Neural progenitor cell (in vitro differentiated cells): ENCODE results near the gene GNL2. TPM values are rescaled to one million over a fixed set of nuclear protein-coding genes. Genes with fewer than 3 reads are reported as not detected.
A peak's percentile ranks its signal among the peaks of the same experiment; 100 is the strongest.

Experiments used
- DNase-seq: peaks from one replicate; pipeline ENCODE4 v3.0.0-alpha.2; 2016; ENCODE audit warnings: low spot score
- H2AFZ ChIP-seq: fragments of 200-600 bp; sonication (generic); replicated peaks from 2 replicates; pipeline ENCODE4 v1.6.1; 2016; ENCODE audit warnings: antibody characterized with exemption
- H3F3A ChIP-seq: fragments of 200-600 bp; sonication (generic); 2 replicates; pipeline ENCODE4 v1.6.1; 2016; ENCODE audit warnings: antibody characterized with exemption, low read depth
- H3K27ac ChIP-seq: fragments of 200-600 bp; sonication (generic); 2 replicates; pipeline ENCODE4 v1.5.1; 2016; ENCODE audit warnings: mild to moderate bottlenecking
- H3K27me3 ChIP-seq: fragments of 200-600 bp; sonication (generic); 2 replicates; pipeline ENCODE4 v1.6.1; 2016; ENCODE audit warnings: mild to moderate bottlenecking, moderate library complexity
- H3K36me3 ChIP-seq: fragments of 200-600 bp; sonication (generic); 2 replicates; pipeline ENCODE4 v1.5.1; 2016
- H3K4me1 ChIP-seq: fragments of 200-600 bp; sonication (generic); 2 replicates; pipeline ENCODE4 v1.6.1; 2016; ENCODE audit warnings: mixed run types
- H3K4me2 ChIP-seq: fragments of 200-600 bp; sonication (generic); 2 replicates; pipeline ENCODE4 v1.6.1; 2016
- H3K4me3 ChIP-seq: fragments of 200-600 bp; sonication (generic); 2 replicates; pipeline ENCODE4 v1.5.1; 2016
- H3K79me2 ChIP-seq: fragments of 200-600 bp; sonication (generic); 2 replicates; pipeline ENCODE4 v1.6.1; 2016; ENCODE audit warnings: low read depth
- H3K9ac ChIP-seq: fragments of 200-600 bp; sonication (generic); 2 replicates; pipeline ENCODE4 v1.6.1; 2016
- H3K9me3 ChIP-seq: fragments of 200-600 bp; sonication (generic); 2 replicates; pipeline ENCODE4 v1.5.1; 2016; ENCODE audit warnings: low read depth
- H4K20me1 ChIP-seq: fragments of 200-600 bp; sonication (generic); 2 replicates; pipeline ENCODE4 v1.6.1; 2016; ENCODE audit warnings: low read depth
- H3K27ac Mint-ChIP-seq: 3 replicates; pipeline ENCODE4 v1.8.0; 2021; ENCODE audit warnings: mixed read lengths
- H3K27me3 Mint-ChIP-seq: 2 replicates; pipeline ENCODE4 v1.8.0; 2022; ENCODE audit warnings: low read depth, mild to moderate bottlenecking, inconsistent platforms, moderate library complexity, mixed read lengths; ENCODE audit not compliant: insufficient read depth
- H3K36me3 Mint-ChIP-seq: 3 replicates; pipeline ENCODE4 v1.8.0; 2021; ENCODE audit warnings: mixed read lengths
- H3K4me1 Mint-ChIP-seq: 3 replicates; pipeline ENCODE4 v1.8.0; 2021; ENCODE audit warnings: mixed read lengths
- H3K4me3 Mint-ChIP-seq: 3 replicates; pipeline ENCODE4 v1.8.0; 2021; ENCODE audit warnings: mild to moderate bottlenecking, moderate library complexity, mixed read lengths
- H3K9me3 Mint-ChIP-seq: 3 replicates; pipeline ENCODE4 v1.8.0; 2020; ENCODE audit warnings: mixed read lengths
- EZH2 ChIP-seq: fragments of 200-600 bp; sonication (generic); IDR thresholded peaks from 2 replicates; pipeline ENCODE4 v1.6.1; 2017; ENCODE audit warnings: antibody characterized with exemption, mild to moderate bottlenecking, moderate library complexity
- EZH2phosphoT487 ChIP-seq: fragments of 200-600 bp; sonication (generic); IDR thresholded peaks from 2 replicates; pipeline ENCODE4 v1.6.1; 2017; ENCODE audit warnings: antibody characterized with exemption
- total RNA-seq: library from RNA; depleted of rRNA; stranded (reverse); fragments of >200 nt; gene quantifications from 2 replicates; pipeline ENCODE4 v1.2.3, GENCODE V29; 2015; ENCODE audit warnings: low replicate concordance
- TF ChIP-seq, protein P1 (sequence below): fragments of 200-600 bp; sonication (generic); IDR thresholded peaks from 2 replicates; pipeline ENCODE4 v1.5.1; 2017; ENCODE audit warnings: antibody characterized with exemption, mild to moderate bottlenecking

The GNL2 gene
- total RNA-seq, 1 donor from 2014 or later = 67.1 TPM

DNA sequence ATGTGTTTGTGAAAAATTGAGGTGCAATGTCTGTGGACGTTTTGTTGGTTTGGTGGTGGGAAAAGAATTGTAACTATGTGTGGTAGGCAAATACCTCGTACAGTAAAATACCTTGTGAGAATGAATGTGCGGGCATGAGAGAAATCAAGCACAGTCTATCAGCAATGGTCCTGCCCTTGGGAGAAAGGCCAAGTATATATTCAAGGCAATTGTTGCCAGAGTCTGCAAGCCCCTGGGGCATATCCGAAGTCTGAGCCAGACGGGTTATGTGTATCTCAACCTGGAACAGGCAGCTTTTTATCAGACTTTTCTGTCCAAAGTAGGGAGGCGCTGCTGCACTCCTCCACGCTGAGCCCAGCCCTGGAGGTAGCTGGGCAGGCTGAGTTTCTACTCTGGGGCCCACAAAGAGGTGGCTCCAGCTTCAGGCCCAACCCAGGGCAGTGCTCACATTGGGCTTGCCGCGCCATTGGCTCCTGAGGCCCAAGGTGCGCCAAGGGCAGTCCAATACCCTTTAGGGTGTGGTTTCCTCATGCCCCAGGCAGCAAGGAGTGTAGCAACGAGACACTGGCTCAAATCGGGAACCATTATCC, 9.4 kb upstream of the GNL2 start:
- H3K4me3 Mint-ChIP-seq = no peak overlapping the region
- Histone ChIP-seq H3K9me3 (no peaks in the 10 kb centered on the region), H2AFZ (no peak overlapping the region), H3K27ac (no peak overlapping the region), H3K27me3 (peaks cover 89% of the 10 kb centered on the region), H3K4me3 (no peak overlapping the region), H3F3A (no peaks in the 10 kb centered on the region), H3K4me1 (no peaks in the 10 kb centered on the region), H3K4me2 (no peak overlapping the region), H3K9ac (no peak overlapping the region), H3K36me3 (no peaks in the 10 kb centered on the region), H4K20me1 (no peaks in the 10 kb centered on the region), H3K79me2 (no peaks in the 10 kb centered on the region)
- peak overlapping the region; percentile 4 for H3K27ac Mint-ChIP-seq
- peaks cover 12% of the 10 kb centered on the region for H3K4me1 Mint-ChIP-seq
- H3K27me3 Mint-ChIP-seq = peaks cover 12% of the 10 kb centered on the region
- H3K36me3 Mint-ChIP-seq = no peaks in the 10 kb centered on the region
- H3K9me3 Mint-ChIP-seq = no peaks in the 10 kb centered on the region
- no peak for TF ChIP-seq EZH2
- no peak for TF ChIP-seq EZH2phosphoT487
- TF ChIP-seq, protein P1, sequence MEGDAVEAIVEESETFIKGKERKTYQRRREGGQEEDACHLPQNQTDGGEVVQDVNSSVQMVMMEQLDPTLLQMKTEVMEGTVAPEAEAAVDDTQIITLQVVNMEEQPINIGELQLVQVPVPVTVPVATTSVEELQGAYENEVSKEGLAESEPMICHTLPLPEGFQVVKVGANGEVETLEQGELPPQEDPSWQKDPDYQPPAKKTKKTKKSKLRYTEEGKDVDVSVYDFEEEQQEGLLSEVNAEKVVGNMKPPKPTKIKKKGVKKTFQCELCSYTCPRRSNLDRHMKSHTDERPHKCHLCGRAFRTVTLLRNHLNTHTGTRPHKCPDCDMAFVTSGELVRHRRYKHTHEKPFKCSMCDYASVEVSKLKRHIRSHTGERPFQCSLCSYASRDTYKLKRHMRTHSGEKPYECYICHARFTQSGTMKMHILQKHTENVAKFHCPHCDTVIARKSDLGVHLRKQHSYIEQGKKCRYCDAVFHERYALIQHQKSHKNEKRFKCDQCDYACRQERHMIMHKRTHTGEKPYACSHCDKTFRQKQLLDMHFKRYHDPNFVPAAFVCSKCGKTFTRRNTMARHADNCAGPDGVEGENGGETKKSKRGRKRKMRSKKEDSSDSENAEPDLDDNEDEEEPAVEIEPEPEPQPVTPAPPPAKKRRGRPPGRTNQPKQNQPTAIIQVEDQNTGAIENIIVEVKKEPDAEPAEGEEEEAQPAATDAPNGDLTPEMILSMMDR = no peak
- no peak for DNase-seq

DNA sequence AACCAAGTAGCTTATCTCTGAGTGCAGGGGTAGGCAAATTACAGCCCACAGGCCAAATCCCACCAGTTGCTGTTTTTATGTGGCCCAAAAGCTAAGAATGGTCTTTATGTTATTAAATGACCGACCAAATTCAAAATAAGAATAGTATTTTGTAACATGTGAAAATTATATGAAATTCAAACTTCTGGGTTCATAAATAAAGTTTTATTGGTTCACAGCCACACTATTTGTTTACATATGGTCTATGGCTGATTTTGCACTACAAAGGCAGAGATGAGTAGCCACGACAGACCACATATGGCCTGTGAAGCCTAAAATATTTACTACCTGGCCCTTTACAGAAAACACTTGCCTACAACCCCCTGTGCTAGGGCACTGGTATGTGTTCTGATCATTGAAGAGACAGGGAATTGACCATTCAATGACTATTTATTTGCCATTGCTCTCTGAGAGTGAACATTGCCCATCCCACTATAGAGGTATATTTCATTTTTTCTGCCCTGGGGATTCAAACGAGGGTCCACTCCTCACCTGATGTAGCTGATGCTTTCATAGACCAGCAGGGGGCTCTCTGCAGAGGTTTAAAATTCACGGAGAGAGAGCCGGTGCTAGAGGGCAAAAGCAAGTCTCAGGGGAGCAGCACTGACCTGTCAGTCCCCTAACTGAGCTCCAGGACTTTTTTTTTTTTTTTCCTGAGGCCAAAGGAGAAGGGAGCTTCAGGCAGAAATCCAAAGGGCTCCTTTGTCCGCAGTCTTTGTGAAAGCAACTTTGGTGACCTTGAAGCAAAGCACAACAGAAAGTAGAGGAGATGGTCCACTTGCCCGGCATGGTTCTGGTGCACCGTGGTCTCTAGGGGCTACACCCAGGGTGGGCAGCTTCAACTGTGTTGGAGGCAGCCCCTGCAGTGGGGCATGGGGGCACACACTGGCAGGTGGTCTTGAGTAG, 7.3 kb upstream of the GNL2 start:
- peak overlapping the region; percentile 43 for H3K4me3 Mint-ChIP-seq

DNA sequence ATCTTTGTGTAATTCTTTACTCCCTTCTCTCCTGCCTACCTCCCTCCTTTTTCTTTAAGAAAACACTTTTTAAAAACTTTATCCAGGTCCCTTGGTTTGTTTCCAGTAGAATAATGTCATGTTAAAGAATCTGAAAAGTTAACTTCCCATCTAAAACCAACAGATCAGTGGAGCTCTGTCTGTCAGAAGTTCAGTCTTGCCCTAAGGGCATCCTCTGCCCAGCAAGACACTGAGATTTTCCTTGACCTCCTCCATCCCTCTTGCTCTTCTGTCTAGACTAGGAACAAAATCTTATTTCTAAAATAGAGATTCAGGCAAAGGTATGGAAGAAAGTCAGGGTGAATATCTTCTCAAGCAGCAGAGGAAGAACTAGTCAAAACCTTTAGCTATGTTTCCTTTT, 5.7 kb upstream of the GNL2 start:
- no peak for TF ChIP-seq EZH2phosphoT487
- TF ChIP-seq, protein P1 = no peak
- H3K9me3 Mint-ChIP-seq = no peaks in the 10 kb centered on the region
- Histone ChIP-seq H3K27ac (no peak overlapping the region), H3K4me1 (no peaks in the 10 kb centered on the region), H4K20me1 (no peaks in the 10 kb centered on the region), H3K9ac (no peak overlapping the region), H3K9me3 (no peaks in the 10 kb centered on the region), H3K36me3 (no peaks in the 10 kb centered on the region), H3K27me3 (peaks cover 89% of the 10 kb centered on the region), H3K79me2 (no peaks in the 10 kb centered on the region), H2AFZ (no peak overlapping the region), H3F3A (no peaks in the 10 kb centered on the region), H3K4me3 (no peak overlapping the region), H3K4me2 (no peak overlapping the region)
- no peaks in the 10 kb centered on the region for H3K36me3 Mint-ChIP-seq
- peaks cover 19% of the 10 kb centered on the region for H3K4me1 Mint-ChIP-seq
- H3K27ac Mint-ChIP-seq = peak overlapping the region; percentile 7
- no peak for DNase-seq
- H3K27me3 Mint-ChIP-seq = peaks cover 14% of the 10 kb centered on the region
- H3K4me3 Mint-ChIP-seq = no peak overlapping the region

More for the DNA sequence above, 7.3 kb upstream of the GNL2 start:
- no peaks in the 10 kb centered on the region for H3F3A ChIP-seq
- H3K9ac ChIP-seq = no peak overlapping the region
- H3K4me2 ChIP-seq = no peak overlapping the region
- H3K79me2 ChIP-seq = no peaks in the 10 kb centered on the region
- H2AFZ ChIP-seq = no peak overlapping the region
- H3K9me3 ChIP-seq = no peaks in the 10 kb centered on the region
- Mint-ChIP-seq H3K27ac (no peak overlapping the region), H3K4me1 (peaks cover 14% of the 10 kb centered on the region), H3K27me3 (peaks cover 14% of the 10 kb centered on the region), H3K36me3 (no peaks in the 10 kb centered on the region), H3K9me3 (no peaks in the 10 kb centered on the region)
- peaks cover 89% of the 10 kb centered on the region for H3K27me3 ChIP-seq
- TF ChIP-seq, protein P1 = peak; percentile 80
- no peak for TF ChIP-seq EZH2
- no peaks in the 10 kb centered on the region for H4K20me1 ChIP-seq
- no peak overlapping the region for H3K4me3 ChIP-seq
- no peak overlapping the region for H3K27ac ChIP-seq
- peak; percentile 87 for DNase-seq
- H3K4me1 ChIP-seq = no peaks in the 10 kb centered on the region
- no peaks in the 10 kb centered on the region for H3K36me3 ChIP-seq
